ENCODE results near the gene GSTP1.

The GSTP1 gene

DNA sequence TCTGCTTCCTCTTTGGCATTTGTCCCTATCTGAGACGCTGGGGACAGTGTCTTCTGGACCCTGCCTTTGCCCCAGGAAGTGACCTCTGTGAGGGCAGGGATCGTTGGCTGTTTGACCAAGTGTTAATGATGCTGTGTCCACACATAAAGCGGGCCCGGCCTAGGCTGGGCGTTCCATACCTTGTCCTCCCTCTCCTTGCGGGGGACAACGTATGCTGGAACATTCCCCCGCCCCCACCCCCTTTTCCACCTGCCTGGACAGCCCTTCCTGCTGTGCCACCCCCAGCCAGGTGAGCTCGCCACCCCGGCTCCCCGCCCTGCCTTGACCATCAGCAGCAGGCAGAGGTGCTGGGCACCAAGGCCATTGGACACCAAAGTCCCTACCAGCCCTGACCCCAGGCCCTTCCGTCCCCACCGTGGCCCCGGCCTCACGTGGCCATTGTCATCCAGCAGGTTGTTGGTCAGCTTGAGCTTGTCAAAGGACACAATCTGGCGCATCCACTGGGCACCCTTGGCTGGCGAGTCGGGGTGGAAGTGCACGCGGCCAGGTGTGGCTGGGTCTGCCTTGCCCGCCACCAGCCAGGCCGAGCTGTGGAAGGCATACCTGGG, 50.2 kb downstream of the GSTP1 start:
- no peak for DNase-seq (ENCODE audit: low spot score)
- in situ Hi-C loops (cut with MboI; ENCODE audit: low sequenced_read_pairs, unreplicated experiment): loop anchor here (10.0 kb wide), 1 partner anchor 71 kb away; no protein-coding TSS in a partner anchor
- TF ChIP-seq, protein P1, sequence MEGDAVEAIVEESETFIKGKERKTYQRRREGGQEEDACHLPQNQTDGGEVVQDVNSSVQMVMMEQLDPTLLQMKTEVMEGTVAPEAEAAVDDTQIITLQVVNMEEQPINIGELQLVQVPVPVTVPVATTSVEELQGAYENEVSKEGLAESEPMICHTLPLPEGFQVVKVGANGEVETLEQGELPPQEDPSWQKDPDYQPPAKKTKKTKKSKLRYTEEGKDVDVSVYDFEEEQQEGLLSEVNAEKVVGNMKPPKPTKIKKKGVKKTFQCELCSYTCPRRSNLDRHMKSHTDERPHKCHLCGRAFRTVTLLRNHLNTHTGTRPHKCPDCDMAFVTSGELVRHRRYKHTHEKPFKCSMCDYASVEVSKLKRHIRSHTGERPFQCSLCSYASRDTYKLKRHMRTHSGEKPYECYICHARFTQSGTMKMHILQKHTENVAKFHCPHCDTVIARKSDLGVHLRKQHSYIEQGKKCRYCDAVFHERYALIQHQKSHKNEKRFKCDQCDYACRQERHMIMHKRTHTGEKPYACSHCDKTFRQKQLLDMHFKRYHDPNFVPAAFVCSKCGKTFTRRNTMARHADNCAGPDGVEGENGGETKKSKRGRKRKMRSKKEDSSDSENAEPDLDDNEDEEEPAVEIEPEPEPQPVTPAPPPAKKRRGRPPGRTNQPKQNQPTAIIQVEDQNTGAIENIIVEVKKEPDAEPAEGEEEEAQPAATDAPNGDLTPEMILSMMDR (IDR thresholded peaks at IDR 0.05; ENCODE audit: borderline replicate concordance, control extremely low read depth, extremely low read depth, insufficient read depth, missing control alignments): no peak

DNA sequence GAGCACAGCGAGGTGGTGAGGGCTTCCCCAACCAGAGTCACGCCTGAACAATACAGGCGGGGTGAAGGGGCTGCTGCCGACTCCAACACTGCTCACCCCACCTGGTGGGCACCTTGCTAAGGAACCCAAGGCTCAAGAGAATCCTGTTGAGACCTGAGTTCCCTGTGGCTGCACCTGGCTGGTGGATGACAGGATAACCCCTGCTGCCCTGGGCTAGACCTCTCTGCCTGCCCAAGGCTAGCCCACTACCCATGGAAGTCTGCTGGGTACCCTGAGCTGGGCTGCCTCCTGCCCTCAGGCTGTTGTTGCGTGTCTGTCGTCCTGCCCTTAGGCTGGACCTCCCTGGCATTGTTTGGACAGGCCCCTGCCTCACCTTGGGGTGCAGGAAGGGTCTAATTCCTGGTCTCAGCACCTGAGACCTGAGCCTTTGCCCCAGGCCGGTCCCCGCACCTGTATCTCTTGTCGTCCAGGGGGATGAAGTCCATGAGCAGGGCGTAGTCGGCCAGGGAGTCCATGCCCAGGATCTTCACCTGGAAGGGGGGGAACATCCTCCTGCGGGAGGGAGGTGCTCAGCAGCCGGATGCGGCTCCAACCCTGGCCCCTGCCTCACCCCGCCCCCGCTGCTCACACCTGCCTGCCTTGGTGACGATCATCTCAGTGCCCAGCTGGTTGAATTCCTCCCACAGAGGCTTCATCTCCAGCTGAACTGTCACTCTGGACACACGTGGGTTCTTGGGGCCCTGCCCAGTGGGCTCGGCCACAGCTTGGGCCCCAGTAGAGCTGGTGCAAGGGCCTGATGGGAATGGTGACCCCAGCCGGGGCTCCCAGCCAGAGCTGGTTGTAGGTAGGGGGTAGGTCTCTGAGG, 51.0 kb downstream of the GSTP1 start:
- no peak for DNase-seq (ENCODE audit: low spot score)
- in situ Hi-C loops (cut with MboI; ENCODE audit: low sequenced_read_pairs, unreplicated experiment): loop anchor here (10.0 kb wide), 1 partner anchor 70 kb away; no protein-coding TSS in a partner anchor
- TF ChIP-seq, protein P1 (IDR thresholded peaks at IDR 0.05; ENCODE audit: borderline replicate concordance, control extremely low read depth, extremely low read depth, insufficient read depth, missing control alignments): no peak

DNA sequence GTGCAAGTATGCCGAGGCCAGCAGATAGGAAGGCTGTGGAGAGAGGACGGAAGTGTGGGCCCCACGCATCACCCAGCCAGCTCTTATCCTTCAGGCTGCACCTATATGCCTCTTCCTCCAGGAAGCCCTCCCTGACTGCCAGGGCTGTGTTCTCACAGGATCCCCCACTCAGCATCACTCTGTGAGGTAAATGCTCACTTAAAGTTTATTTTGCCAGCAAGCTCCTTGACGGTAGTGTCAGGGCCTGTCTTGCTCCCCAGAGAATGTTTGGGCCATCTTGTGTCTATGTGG, 51.6 kb downstream of the GSTP1 start:
- DNase-seq (ENCODE audit: low spot score): no peak
- TF ChIP-seq, protein P1 (IDR thresholded peaks at IDR 0.05; ENCODE audit: borderline replicate concordance, control extremely low read depth, extremely low read depth, insufficient read depth, missing control alignments): no peak
- in situ Hi-C loops (cut with MboI; ENCODE audit: low sequenced_read_pairs, unreplicated experiment): loop anchor here (10.0 kb wide), 1 partner anchor 70 kb away; no protein-coding TSS in a partner anchor

Data from GM13976 (cell line).